Activated CD4-positive, alpha-beta T cell treated with anti-CD3 and anti-CD28 coated beads, Interleukin-2, amount 50 U/mL, for 24 hours (primary cell): Measurements from ENCODE around the gene NAGPA.
"Not testable (repeated sequence)": the region's sequence is repeated elsewhere in the genome, so short reads cannot be mapped to it uniquely, and the experiment has no call there.

Experiments used
- DNase-seq, 2 donors: peaks; one replicate each; pipeline ENCODE4 v3.0.0-alpha.2; 2020; ENCODE audit warnings: low read depth in 1 of 2, low spot score in 1 of 2

Gene NAGPA

GRCh38 chr16:5062790-5063765 lies 29.3 kb upstream of the NAGPA start:
- DNase-seq = no peak

DNA sequence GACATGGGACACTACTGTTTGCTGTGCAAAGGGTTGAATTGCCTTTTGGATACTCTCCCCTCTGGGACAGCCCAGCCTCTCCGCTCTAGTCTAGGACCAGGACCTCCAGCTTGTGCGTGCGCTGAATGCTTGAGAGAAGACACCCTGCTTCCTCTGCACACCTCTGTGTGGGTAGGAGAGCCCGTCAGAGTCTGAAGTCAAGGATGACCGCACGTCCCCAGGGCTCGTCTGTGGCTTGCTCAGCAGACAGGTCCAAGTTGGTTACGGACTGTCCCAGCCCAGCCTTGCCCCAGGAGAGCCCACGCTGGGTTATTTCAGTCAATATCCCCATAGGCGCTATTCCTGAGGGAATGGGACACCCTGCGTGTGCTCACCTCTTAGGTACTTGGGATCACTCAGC lies 28.3 kb upstream of the NAGPA start:
- DNase-seq = no peak

GRCh38 chr16:5060073-5060641 lies 26.4 kb upstream of the NAGPA start:
- no peak for DNase-seq

GRCh38 chr16:5059386-5060072 lies 25.8 kb upstream of the NAGPA start:
- no peak for DNase-seq

DNA sequence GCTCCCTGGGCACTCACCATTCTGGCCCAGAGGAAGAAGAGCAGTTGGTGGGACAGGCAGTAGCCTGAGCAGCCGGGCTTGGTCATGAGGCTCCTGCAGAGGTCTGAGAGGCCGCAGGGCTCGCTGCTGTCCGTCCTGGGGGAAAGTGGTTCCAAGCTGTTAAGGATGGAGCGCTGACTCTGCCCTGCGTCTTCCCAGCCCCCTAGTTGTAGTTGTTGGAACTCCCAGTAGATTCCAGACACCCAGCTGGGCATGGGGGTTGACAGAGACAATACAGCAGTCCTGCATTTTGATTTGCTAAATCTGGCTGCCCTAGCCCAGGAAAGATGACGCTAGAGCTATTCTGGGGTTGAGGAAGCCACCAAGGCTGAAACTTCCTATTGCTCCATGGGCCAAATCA lies 24.7 kb upstream of the NAGPA start:
- no peak for DNase-seq

DNA sequence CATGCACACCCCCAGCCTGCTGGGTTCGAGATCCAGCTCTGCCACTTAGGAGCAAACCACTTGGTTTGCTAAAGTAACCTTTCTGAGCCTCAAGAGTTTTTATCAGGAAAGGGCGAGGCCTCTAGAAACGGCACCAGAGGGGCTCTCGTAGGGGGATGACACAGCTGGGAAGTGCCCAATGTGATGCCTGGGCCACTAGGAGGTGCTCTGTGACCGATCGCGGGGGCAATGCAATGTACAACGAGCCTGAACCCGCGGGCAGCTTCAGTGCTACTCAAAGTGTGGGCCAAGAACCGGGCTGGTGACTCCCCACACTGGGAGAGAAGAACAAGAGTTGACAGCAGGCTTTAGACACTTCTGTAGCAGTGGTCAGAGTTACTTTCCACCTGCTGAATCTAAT lies 22.6 kb upstream of the NAGPA start:
- DNase-seq = no peak

DNA sequence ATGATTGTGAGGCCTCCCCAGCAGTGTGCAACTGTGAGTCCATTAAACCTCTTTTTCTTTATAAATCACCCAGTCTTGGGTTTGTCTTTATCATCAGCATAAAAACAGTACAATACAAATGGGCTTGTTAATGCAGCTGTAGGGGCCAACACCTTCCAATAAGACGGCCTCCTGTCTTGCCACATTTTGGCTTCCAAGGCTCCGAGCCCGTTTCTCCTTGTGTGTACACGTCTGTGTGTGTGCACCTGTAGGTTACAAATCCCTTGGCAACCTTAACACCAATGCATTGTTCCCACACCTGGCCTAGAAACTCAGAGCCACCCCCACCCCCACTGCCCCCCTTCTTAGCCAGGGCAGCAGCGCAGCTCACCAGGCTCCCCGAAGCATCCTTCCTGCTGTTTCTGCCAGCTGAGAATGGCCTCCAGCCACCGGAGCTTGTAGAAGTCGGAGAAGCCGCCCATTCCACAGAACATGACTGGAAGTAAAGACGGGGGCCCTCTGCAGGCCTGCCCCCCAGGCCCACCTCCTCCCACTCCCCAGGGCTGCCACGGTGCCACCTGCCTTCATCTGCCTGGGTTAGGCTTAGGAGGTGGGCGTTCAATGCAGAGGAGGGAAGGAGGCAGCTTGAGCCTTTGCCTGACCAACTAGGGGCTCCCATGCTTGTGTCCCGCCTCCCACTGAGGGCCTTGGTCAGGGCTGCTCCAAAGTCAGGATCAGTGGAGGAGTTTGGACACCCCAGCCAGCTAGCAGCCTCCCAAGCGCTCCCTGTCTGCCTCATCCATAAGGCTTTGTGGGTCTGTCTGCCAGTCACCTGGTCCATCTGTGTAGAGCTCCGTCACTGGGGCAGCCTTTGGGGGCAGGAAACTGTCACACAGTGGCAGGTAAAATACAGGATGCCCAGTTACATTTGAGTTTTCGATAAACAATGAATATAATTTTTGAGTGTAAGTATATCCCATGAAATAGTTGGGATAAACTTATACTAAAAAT lies 21.4 kb upstream of the NAGPA start:
- no peak for DNase-seq

DNA sequence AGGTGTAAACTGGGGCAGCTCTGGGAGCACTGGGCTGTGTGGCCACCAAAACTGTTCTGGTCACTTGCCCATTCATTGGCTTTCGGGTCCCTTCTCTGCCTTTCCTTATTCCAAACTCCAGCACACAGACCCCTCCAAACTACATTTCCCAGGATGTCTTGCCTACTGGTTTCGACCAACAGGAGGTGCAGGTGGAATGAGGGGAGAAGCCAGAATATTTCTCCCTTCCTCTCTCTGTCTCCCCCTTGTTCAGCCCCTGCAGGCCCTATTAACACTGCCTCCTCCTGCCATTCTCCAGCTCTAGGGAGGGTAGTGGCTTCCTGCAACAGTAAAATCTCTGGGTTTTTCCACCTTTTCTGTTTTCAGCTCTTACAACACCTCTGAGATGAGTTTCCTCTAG lies 13.2 kb upstream of the NAGPA start:
- no peak for DNase-seq

- DNase-seq = no peak
These were observed 11.9 kb upstream of the NAGPA start for GRCh38 chr16:5045499-5046115.

DNA sequence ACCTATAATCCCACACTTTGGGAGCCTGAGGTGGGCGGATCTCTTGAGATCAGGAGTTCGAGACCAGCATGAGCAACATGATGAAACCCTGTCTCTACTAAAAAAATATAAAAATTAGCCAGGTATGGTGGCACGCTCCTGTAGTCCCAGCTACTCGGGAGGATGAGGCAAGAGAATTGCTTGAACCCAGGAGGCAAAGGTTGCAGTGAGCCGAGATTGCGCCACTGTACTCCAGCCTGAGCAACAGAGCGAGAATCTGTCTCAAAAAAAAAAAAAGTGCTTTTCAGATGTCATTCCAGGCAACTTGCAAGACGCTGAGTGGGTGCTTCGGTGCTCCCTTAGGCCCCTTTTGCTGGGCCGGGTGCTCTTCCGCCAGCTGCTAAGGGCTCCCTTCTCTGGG lies 10.8 kb upstream of the NAGPA start:
- not testable (repeated sequence) for DNase-seq

GRCh38 chr16:5044011-5044540 lies 10.3 kb upstream of the NAGPA start:
- no peak for DNase-seq

GRCh38 chr16:5042574-5043171 lies 8.9 kb upstream of the NAGPA start:
- no peak for DNase-seq

DNA sequence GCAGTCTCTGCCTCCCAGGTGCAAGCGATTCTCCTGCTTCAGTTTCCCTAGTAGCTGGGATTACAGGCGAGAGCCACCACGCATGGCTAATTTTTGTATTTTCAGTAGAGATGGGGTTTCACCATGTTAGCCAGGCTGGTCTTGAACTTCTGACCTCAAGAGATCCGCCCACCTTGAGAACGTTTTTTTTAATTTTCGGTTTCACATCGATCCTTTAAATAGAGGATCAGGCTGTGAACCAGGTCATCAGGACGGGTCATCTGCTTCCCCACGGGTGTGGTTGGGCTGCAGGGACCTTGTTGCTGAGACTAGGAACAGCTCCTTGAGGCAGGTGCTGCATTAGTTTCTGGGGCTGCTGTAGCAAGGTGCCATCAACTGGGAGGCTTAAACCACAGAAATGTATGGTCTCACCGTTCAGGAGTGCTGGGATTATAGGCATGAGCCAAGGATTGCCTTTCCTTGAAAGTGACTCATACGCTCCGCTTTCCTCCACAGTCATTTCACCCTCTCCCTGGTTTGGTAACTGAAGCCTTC lies 7.9 kb upstream of the NAGPA start:
- no peak for DNase-seq

DNA sequence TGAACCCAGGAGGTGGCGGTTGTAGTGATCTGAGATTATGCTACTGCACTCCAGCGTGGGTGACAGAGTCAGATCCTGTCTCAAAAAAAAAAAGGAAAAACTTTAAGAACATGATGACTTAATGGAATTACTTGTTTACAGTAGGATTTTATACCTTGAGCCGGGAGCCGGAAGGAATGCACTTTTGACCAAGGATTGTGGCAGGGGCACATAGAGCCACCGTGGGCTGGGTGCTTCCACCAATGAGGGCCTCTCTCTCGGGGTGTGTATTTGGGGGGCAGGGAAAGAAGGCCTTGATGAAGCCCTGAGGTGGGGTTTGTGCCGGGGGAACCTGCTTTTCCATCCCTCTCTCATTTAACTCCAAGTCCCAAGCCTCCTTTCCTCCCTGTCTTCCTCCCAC lies 6.7 kb upstream of the NAGPA start:
- no peak for DNase-seq

GRCh38 chr16:5036228-5037156 lies 2.8 kb upstream of the NAGPA start:
- no peak for DNase-seq

- no peak for DNase-seq
These were observed 2.1 kb upstream of the NAGPA start for GRCh38 chr16:5035909-5036227.

- no peak for DNase-seq
These were observed 410 bp upstream of the NAGPA start for GRCh38 chr16:5034167-5034523.

GRCh38 chr16:5032748-5033167 lies 977 bp downstream of the NAGPA start:
- DNase-seq = no peak

GRCh38 chr16:5031601-5032000 lies 2.1 kb downstream of the NAGPA start:
- no peak for DNase-seq
